IPS-NIHi7 (cell line): Measurements from ENCODE around the gene HPN.
A peak's percentile ranks its signal among the peaks of the same experiment; 100 is the strongest.
"Not testable (repeated sequence)": the region's sequence is repeated elsewhere in the genome, so short reads cannot be mapped to it uniquely, and the experiment has no call there.

Source experiments
- DNase-seq: peaks from one replicate; pipeline ENCODE4 v3.0.0; 2012; ENCODE audit warnings: mixed read lengths; ENCODE audit errors: extremely low spot score

HPN gene

DNA sequence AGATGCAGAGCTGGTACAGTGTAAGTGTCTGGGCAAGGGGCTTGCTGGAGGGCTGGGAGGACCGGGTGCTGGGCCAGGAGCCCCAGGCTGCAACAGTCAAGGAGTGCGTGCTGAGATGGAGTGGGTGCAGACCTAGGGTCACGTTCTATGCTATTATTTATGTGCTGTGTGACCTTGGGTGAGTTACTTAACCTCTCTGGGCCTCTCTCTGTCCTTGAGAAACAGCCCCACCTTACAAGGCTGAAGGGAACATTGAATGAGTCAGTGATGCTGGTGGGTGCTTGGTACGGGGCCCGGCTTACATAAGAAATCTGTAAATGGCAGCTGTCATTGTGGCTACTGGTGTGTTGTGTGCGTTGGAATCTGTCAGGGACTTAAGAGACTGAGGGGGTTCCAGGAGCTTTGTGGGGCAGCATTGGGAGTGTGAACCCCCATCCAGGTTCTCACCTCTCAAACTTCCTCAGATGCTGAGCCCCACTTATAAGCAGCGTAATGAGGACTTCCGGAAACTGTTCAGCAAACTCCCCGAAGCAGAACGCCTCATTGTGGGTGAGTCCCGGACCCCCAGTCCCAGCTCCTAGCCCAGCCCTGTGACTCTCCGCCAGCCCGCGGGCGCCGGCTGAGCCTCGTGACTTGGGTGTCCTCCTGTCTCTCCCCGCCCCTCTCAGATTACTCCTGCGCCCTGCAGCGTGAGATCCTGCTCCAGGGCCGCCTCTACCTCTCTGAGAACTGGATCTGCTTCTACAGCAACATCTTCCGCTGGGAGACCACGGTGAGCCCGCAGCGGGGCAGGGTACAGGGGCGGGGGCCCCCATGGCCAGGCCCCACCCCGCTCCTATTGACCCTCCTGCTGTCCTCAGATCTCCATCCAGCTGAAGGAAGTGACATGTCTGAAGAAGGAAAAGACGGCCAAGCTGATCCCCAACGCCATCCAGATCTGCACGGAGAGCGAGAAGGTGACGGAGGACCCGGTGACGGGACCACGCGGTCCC, 31.8 kb upstream of the HPN start:
- DNase-seq = no peak

DNA sequence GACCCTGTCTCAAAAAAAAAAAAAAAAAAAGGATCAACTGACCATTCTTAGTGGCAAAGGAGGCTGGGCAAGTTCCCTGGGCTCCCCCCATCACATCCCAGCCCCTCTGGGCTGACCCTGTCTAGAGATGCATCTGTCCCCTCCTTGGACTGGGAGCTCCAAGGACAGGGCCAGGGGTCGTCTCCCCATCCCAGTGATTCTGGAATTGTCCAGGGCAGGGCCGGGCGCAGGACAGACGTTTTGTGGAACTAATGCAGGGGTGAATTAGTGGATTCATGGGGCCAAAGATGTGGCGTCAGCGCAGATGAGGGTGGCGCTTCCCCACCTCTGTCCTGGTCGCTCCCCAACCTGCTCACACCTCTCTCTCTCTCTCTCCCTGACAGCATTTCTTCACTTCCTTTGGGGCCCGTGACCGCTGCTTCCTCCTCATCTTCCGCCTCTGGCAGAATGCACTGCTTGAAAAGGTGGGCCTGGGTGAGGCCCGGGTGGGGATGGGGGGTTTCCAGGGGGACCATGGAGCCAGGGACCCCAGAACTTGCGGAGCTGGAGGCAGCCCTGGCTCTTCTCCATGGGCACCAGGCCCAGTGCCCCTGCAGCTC, 30.3 kb upstream of the HPN start:
- DNase-seq = no peak

DNA sequence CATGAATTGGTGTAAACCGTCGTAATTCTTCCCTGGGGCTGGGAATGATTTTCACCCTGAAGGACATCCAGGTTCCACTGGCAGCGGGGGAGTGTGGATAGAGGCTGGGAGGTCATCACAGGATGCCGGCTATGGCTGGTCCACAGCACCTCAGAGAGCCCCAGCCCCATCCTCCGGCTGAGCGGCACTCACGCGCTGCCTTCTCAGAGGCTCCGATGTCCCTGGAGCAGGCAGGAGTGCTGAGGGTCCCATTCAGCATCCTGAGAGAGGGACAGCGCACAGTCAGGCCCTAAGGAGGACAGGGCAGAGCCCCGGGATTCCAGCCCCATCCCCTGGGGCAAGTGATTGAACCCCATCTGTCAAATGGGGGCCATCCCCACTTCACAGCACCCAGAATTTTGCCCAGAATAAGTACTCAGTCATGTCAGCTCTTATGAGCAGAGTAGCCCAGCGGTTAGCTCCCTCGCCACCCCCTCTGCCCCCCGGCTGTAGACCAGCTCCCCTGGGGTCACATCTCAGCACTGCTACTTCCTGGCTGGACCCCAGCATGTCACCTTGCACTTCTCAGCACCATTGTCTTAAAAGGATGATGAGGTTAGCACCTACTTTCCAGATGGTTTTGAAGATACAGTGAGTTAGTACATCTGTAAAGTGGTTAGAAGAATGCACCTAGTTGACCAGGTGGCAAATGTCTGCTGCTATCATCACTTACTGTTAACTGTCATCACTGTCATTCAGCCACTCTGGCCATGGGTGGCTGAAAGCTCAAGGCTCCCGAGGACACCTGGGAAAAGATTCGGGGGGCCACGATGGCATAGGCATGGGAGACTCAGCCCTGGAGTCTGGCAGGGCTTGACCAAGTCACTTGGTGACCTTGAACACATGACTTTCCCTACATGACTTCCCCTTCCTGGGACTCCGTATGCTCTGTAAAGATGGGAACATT, 29.5 kb upstream of the HPN start:
- no peak for DNase-seq

DNA sequence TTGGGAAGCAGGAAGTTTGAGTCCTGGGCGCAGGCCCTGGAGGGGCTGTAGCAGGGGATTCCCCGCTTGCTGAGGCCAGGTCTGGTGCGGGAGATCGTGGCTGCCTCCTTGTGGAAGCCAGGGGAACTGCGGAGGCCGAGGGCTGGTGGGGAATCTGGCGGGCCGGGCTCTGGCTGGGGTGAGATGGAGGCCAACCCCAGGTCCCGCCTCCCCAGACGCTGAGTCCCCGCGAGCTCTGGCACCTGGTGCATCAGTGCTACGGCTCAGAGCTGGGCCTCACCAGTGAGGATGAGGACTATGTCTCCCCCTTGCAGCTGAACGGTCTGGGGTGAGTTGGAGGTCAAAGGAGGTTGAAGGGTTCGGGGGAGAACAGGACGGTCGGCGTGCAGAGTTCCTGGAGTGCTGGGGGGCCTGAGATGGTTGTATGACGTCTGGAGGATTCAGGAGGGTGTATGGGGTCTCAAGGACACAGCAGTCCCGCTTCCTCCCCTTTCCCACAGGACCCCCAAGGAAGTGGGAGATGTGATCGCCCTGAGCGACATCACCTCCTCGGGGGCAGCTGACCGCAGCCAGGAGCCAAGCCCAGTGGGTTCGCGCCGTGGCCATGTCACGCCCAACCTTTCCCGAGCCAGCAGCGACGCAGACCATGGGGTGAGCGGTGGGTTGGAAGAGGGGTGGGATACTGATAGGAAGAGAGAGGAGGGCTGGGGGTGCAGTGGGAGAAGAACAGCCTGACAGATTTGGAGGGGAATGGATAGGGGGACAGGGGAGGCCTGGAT, 28.3 kb upstream of the HPN start:
- peak; percentile 95 for DNase-seq

DNA sequence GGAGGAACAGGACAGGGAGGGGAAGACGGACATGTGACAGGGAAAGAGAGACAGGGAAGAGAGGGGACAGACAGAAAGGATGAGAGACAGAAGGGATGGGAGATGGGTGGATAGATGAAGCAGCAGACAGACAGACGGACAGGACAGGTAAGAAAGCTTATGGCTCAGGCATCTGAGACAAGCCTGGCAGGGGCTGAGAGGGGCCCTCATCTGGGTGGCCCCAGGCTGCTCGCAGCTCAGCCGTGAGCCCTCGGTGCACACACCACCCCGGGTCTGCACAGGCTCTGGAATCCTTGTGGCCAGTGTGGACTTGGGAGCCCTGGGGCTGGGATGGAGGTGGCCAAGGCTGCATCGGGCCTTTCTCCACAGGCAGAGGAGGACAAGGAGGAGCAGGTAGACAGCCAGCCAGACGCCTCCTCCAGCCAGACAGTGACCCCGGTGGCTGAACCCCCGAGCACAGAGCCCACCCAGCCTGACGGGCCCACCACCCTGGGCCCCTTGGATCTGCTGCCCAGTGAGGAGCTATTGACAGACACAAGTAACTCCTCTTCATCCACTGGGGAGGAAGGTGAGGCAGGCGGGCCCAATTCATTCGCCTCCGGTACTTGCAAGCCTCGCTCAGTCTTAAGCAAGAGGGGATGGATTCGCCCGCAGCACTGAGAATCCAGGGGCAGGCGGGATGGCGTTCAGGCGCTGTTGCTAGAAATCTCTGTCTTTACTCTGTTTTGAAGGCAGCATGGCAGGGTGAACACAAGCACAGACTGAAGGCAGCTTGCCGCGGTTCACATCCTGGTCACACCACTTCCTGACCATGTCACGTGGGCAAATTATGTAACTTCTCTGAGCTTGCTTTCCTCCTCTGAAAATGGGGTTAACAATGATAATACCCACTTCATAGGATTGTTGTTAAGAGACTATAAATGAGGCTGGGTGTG, 27.4 kb upstream of the HPN start:
- no peak for DNase-seq

DNA sequence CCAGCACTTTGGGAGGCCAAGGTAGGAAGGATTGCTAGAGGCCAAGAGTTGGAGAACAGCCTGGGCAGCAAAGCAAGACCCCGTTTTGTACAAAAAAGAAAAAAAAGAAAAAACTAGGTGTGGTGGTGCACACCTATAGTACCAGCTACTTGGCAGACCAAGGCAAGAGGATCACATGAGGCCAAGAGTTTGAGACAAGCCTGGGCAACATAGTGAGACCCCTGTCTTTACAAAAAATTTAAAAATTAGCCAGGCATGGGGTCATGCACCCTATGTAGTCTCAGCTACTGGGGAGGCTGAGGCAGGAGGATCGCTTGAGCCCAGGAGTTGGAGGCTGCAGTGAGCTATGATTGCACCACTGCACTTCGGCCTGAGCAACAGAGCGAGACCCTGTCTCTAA, 26.7 kb upstream of the HPN start:
- DNase-seq = not testable (repeated sequence)

DNA sequence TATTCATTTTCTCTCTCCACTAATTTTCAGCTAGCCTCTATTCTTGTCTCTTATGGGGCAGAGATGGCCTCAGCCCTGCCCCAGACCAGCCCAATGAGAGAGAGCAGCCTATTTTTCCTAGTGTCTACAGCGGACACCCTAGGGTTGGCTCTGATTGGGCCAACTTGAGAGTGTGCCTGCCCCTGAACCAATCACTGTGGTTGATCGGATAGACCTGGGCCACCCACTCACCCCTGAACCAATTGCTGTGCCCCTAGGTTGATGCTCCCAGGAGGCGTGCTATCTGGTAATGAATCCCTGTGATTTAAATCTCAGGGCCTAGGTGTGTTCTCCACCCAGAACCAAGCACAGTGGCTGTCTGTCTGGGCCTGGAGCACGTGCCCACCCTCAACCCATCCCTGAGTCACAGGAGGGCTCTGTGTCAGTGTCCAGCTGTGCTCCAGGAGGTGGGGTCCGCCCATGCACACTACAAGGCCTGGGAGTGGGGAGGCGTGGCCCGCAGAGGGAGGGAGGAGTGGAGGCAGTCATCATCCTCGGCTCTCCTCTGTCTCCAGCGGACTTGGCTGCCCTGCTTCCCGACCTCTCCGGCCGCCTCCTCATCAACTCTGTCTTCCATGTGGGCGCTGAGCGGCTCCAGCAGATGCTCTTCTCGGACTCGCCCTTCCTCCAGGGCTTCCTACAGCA, 26.1 kb upstream of the HPN start:
- DNase-seq = no peak

DNA sequence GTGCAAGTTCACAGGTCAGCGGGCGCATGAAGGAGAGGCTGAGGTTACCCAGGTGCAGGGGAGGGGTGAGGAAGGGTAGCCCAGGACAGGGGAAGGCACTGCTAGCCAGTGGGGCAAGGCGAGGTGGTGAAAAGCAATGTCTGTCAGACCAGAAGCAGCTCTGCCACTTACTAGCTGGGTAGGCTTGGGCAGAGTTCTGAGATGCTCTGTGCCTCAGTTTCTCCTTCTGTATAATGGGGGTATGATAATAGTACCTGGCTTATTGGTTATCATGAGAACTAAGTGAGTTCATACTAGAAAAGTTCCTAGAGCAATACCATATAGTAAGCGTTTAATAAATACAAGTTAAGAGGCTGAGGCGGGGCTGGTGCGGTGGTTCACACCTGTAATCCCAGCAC, 25.6 kb upstream of the HPN start:
- DNase-seq = no peak

- no peak for DNase-seq
These were observed 24.0 kb upstream of the HPN start for GRCh38 chr19:35017507-35017906.

- no peak for DNase-seq
These were observed 23.1 kb upstream of the HPN start for GRCh38 chr19:35018379-35018778.

DNA sequence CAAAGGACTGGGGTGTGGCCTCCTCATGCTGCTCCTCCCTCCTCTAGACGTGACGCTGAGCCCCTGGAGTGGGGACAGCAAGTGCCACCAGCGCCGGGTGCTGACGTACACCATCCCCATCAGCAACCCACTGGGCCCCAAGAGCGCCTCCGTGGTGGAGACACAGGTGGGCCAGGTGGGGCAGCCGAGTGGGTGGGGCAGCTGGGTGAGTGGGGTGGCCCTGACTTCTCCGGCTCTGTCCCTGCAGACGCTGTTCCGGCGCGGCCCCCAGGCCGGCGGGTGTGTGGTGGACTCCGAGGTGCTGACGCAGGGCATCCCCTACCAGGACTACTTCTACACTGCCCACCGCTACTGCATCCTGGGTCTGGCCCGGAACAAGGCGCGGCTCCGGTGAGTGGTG, 22.4 kb upstream of the HPN start:
- DNase-seq = no peak

GRCh38 chr19:35021016-35021415, 20.5 kb upstream of the HPN start:
- no peak for DNase-seq

GRCh38 chr19:35021596-35021995, 19.9 kb upstream of the HPN start:
- no peak for DNase-seq

DNA sequence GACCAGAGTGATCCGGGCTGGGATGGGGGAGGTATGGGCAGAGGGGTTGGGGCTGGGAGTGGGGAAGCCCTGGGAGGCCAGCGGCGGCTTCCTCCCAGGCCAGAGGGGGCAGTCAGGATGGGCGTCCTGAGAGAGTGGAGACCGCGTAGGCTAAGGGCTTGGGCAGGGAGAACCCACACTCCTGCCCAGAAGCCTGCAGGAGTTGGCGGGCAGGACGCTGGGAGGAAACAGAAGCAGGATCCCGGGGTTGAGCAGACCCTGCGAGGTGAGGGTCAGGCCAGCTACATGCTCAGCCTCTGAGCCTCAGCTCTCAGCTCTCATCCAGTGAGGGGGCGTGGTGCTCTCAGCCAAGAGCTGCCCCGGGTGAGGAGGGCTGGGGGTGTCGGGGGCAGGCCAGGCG, 19.1 kb upstream of the HPN start:
- DNase-seq = no peak

- no peak for DNase-seq
These were observed 18.1 kb upstream of the HPN start for GRCh38 chr19:35023428-35023827.

DNA sequence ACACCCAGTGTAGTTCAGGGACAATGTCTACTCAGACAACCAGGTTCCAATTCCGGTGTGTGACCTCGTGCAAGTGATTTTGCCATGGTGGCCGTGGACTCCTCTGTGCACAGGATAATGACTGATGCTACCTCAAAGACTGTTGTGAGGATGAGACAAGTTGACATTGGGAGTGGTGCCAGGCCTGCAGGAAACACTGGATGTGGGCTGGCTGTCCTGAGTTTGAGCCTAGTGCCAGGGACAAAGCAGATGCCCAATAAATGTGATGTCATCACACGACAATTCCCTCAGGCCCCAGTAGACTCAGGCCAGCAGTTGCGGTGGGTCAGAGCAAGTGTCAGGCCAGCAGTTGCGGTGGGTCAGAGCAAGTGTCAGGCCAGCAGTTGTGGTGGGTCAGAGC, 17.4 kb upstream of the HPN start:
- no peak for DNase-seq

GRCh38 chr19:35025969-35026368, 15.6 kb upstream of the HPN start:
- no peak for DNase-seq

- no peak for DNase-seq
These were observed 15.1 kb upstream of the HPN start for GRCh38 chr19:35026418-35026817.

GRCh38 chr19:35027009-35027408, 14.5 kb upstream of the HPN start:
- DNase-seq = no peak
